ENCODE data around the gene AHI1.

AHI1 gene

DNA sequence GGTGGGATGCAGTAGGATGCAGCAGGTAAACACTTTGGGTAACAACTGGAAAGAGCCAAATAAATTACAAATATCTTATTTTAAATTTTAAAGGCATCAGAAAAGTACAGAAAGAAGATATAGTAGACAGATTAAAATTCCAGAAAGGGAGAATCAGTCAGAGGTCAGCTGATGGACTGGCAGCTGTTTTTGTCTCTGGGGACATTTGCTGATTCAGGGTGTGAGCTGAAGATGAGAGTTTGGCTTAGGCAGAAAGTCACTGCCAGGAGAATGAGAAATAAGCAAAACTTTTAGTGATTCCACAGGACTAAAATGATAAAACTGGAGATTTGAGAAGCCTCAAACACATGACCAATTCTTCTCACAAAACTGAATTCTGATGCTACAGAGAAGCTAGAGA, 39.5 kb downstream of the AHI1 start:
- no peak for DNase-seq

DNA sequence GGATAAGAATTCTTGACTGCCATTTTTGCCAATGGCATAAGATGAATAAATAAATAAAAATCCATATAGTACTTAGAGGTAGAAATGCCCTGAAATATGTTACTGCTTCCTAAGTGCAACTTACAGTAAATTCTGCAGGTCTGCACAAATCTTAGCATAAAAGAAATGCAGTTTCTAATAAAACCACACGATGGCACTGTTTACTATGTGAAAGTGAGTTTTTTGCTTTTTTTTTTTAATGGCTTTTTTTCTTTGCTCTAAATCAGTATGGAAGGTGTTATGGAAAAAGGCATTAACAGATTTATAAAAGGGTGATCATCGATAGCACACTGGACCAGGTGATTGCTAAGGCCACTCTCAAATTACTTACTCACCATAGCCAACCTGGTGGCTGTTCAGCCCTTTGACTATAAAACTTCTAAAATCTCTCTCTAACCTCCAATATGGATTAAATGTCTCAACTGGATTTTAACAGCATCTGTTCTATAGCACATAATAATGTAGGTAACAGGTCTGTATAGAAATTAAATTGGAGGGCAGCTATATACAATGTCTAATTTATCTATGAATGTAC, 45.8 kb downstream of the AHI1 start:
- DNase-seq: peak; percentile 31

DNA sequence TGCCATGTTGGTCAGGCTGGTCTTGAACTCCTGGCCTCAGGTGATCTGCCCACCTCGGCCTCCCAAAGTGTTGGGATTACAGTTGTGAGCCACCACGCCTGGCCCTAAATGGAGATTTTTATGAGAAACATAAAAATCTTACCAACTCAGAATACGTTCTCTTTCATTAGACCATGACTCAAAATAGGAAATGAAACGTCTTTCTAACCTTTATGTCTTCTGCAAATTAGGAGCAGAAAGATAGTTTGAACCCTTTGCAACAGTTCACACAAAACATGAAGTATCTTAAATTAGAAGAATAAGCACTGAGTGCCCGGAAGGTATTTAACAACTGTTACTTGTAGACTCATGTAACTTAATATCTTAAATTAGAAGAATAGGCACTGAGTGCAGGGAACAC, 48.3 kb downstream of the AHI1 start:
- no peak for DNase-seq

DNA sequence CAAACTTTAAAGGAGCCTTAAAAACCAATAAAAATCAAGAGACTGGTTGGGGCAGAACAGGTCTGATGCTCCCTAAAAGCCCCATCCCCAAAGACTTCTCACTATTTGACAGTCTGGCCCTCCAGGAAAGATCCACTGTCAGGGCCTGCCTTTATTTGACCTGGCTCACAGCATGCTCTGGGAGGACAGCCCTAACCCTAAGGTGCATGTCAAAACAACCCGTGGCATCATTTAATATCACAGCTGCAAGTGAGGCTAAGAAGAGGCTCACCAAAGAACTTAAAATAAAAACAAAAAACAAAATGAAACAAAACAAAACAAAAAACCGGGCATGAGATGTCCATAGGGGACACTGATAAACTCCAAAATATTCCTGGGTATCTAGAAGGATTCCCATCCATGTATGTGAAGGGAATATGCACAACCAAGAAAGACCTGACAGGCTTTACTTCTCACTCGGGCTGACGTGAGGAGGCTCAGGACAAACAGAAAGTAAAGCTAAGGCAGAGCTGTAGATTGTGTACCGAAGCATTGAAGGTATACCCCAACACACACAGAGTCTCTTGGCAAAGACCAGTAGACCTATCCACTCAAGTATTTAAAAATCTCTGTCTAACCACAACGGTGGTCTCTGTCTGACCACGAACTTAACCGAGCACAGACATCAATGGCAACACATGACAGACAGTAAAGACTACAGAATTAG, 57.3 kb downstream of the AHI1 start:
- DNase-seq: no peak

DNA sequence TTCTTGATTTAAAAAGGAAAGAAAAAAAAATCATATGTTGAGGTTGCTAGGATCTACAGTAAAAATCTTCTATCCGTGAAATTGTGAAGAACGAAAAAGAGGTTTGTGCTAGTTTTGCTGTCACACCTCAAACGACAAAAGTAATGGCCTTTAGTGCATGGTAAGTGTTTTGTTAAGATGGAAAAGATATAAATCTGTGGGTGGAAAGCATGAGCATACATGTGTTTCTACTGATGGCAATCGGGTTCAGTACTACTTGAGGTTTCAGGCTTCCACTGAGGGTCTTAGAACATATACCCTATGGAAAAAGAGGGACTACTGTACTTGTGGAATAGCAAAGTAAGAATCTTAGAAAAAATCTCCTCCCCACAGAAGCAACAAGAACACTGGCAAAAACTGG, 58.0 kb downstream of the AHI1 start:
- DNase-seq: no peak

DNA sequence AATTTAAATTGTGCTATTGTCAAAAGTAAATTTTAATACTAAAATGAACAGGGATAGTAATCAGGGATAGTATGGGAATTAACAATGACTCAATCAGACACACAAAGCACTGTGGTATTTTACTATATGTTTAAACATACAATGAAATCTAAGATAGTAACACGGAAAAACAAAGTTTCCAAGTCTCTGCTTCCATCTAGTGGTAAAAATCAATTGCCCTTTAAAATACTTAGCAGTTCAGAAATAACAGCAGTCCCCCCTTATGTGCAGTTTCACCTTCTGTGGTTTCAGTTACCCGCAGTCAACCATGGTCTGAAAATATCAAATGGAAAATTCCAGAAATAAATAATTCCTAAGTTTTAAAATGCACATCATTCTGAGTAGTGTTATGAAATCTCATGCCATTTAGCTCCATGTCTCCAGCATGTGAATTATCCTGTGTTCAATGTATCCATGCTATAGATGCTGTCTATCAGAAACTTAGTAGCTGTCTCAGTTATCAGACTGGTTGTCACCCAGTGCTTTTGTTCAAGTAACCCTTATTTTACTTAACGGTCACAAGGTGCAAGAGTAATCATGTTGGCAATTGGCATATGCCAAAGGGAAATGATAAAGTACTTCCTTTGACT, 58.5 kb downstream of the AHI1 start:
- DNase-seq: no peak

DNA sequence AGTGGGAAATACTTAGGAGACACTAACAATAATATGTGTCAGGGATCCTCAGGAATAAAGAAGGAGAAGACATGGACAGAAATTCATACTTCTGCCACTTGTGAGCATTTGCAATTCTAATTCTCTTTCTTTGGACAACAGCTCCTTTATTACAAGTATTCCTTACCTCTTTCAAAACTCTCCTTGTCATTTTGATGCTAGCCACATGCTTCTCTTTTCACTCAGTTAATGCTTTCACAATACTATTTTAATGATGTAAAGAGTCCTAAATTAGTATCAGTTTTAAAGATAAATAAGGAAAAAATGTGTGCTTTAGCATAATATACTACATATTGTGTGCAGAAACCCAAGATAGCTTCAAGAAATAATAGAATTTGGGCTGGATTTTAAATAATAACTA, 62.5 kb downstream of the AHI1 start:
- no peak for DNase-seq

DNA sequence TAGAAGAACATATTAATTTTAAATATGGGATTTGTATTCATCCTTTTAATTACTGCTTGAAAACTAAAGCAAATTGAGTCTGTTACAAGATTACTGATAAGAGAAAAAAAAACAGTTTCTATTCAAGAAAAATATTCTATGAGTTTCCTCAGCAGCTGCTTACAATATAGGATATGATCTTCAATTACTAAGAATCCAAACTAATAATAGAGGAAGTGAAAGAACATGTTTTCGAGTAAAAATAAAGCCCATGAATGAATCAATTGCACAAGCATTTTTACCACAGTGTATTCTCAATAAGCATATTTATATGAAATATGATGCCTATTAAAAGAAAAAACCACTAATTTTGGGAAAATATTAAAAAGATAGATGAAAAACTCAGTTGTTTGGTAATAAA, 63.4 kb downstream of the AHI1 start:
- no peak for DNase-seq

DNA sequence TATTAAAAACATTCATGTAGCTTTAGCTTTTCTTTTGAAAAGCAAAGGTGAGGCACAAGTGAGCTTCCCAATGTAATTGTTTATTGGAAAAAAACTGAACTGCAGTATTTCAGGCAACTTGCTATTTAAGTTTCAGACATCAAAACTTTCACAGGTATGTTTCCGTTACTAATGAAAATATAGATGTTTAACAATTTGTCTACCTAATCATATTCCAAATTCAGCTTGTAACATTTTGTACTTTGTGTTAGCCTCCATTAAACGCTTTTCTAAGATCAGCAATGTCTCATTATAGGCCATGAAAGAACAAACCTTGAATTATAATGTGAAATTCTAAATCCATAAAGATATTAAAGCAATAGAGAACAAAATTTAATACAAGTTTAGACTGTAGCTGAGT, 69.5 kb downstream of the AHI1 start:
- no peak for DNase-seq

DNA sequence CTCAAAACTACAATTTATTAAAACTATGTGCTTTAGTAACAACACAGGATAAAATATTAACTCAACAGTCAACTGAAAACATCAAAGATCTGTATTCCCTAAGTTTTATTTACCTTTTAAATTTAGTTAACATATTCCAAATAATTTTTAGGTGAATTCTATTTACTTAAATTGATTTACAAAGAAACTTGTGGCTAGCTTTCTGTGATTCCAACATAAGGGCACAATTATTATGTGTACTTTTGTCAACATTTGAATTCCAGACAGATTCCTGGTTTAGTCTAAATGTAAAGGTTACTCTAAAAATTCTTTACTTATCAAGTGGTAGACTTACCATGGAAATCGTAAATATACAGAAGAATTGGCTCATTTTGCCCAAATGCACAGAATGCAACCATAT, 70.7 kb downstream of the AHI1 start:
- no peak for DNase-seq

DNA sequence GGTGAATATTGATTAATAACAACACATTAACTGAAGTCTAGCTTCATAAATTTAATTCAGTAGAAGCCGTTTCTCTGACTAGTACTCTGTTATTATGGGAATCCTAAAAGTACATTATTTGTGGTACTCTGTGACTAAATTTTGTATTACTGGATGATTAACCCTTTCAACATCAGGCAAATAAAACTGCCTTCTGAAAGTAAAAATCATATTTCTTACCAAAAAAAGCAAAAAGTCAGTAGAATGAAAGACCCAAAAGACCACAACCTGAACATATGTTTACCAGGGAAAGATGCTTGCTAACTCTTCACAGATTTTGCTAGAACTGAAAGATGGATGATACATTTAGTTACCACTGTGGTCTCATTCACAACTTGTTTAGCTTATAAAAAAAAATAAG, 73.2 kb downstream of the AHI1 start:
- no peak for DNase-seq

DNA sequence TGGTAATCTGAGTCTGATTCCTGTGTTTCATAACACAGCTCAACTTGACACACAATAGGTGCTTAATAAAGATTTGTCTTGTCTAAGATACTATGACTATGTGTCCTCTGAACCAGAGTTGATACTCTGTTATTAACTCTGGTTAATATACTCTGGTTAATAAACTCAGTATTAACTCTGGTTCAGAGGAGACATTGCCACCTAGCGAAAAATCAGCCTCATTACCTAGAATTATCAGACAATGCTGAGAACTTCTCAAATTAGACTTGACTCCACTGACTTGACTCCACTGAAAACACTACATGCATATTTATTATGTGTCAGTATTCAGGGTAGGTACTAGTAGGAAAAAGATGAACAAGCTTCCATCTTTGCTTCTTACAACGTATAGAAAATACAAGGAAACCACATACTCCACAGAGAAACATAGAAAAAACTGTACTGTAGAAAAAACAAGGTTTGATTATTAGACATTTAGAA, 73.9 kb downstream of the AHI1 start:
- no peak for DNase-seq

DNA sequence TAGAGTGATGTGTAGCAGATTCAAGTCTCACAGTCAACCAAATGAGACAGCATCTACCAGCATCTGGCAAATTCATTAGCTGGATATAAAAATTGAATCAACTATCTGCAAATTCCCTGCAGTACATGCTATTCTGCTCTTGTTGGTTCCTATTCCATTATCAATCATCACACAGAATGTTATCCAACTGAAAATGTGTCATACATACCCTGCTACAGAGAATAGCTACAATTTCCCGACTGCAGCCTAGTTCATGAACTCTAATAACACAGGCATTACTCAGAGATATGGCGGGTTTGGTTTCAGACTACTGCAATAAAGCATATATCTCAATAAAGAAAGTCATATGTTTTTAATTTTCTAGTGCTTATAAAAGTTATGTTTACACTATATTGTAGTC, 78.4 kb downstream of the AHI1 start:
- DNase-seq: no peak

DNA sequence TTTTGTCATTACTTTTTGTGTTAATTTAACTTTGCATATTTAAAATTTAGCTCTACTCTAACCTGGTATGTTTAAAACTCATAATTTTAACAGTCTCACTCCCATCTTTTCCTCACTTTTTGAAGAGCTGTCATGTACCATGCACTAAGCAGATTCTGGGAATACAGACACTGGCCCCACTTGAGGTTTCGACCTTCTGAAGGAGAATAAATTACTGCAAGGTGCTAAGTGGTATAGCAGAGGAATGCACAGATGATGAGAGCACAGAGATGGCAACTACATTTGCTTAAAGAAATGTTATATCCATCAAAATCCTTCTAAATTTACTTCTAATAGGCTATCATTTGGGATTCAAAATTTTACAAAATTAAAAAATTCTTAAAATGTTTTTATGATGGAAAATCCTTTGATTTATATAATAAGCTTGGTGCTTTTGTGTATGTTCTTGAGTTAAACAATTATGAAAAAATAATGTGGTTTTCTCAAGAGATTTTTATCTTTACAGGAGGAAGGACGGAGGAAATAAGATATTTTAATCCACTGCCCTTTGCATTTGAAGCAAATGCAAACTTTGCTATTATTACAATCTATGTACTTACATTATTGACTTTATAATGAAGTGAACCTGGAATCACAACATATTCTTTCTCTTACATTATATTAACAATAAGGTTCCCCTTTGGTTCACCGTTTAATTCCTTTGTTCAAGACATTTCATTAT, 79.3 kb downstream of the AHI1 start:
- no peak for DNase-seq

DNA sequence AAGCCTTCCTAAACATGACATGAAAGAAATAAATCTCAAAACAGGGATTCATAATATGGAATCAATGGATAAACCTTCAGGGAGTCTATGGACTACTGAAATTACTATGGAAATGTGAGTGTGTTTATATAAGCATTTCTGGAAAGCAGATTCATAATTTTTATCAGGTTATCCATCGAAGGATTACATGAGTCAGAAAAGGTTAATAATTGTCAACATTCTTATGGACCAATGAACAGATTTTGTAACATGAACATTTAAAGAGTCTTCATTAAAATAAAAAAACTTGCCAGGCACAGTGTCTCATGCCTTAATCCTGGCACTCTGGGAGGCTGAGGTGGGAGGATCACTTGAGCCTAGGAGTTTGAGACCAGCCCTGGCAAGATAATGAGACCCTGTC, 84.8 kb downstream of the AHI1 start:
- no peak for DNase-seq

DNA sequence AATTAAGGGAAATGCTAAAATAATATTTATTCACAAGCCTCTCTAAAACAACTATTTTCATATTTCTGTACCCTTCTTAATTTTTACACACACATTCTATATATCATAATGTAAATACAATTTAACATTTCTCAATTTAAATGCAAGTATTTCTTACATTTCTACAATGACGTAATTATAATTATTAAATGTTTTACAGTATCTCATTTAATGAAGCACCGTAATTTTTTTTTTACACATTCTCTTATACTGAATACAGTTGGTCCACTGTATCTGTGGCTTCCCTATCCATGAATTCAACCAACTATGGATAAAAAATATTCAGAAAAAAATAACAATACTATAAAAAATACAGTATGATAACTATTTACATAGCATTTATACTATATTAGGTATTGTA, 85.7 kb downstream of the AHI1 start:
- no peak for DNase-seq

DNA sequence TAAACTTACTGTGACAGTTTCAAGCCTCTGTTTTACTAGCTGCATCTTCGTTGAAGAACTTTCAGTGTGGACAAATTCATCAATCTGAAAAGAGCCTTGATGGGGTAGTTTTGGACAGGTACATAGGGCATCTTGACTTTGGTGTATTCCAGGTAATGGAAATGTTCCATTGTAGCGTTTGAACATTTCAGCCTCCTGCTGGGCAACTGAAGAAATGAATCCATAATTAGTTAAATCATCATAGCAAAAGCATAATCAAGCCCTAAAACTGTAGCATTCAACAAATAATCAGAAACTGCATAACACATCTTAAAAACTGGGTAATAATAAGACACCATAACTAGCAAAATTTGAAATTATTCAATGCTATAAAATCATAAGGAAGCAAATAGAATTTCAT, 86.2 kb downstream of the AHI1 start:
- no peak for DNase-seq

DNA sequence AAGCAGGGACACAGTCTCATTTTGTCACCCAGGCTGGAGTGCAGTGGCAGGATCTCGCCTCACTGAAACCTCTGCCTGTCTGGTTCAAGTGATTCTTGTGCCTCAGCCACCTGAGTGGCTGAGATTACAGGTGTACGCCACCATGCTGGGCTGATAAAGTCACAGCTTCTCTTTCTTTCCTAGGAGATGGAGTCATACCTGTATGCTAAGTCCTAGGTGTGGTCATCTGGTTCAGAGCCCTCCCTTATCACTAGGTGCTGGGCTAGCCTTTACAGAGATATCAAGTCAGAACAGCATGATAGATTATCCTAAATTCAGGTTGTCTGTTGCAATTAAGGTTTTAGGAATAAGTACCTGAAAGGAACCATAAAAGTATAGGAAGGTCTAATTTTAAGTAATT, 86.7 kb downstream of the AHI1 start:
- DNase-seq: no peak

DNA sequence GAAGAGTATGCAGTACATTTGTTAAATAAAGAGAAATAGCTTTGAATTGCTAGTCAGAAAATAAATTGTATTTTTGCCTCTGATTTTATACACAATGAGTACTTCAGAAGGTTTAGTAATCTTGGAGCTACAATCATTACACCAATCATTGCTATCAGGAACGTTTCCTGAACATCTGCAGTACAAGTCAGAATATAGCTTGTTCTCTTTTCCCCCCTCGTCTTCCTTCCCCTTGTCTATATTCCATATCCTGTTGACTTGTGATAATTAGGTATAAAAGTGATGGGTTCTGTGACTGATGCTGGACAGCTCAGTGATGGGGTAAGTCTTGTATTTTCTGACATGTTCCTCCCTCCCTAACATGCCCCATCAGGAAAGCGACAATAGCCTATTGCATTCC, 94.0 kb downstream of the AHI1 start:
- DNase-seq: no peak

DNA sequence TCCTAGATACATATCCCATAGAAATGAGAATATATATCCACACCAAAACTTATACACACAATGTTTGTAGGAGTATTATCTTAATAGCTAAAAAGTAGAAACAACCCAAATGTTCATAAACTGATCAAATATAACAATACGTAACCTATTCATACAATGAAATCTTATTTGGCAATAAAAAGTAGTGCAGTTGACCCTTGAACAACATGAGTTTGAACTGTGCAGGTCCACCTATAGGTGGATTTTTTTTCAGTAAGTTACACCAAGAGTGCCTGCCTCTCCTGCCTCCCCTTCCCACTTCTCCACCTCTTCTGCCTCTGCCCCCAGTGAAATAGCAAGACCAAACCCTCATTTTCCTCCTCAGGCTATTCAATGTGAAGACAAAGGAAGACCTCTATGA, 95.2 kb downstream of the AHI1 start:
- no peak for DNase-seq

DNA sequence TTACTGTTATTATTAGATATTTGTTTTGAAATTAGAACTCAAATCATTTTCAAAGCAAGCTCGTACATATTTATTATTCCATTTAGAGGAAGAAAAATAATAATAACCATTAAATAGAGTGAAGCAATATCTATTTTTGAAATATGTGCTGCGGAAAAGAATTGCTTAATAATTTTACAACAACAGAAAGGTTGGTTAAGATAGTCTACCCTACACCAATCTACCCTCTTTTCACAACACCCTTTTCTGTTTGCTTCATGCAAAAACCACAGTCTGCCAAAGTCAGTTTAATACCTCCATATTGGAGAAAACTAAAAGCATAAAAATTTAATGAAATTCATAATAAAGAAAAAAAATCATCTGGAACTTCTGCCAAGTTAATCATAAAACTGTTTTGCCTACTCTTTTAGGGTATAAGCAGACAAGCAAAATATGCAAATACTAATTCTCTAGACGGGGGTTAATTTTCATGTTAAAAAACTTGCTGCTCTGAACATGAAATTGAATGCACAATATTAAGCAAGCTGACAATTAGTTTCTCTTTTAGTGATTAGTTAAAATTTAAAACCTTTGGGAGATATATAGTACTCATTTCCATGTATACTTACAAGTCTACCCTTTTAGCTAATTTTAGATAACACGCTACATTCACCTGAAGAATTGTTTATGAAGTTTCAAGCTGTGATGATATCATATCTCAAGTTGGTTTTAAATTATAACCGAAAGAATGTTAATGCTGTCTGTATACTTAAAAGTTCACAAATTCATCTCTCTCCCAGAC, 100.2 kb downstream of the AHI1 start:
- no peak for DNase-seq

DNA sequence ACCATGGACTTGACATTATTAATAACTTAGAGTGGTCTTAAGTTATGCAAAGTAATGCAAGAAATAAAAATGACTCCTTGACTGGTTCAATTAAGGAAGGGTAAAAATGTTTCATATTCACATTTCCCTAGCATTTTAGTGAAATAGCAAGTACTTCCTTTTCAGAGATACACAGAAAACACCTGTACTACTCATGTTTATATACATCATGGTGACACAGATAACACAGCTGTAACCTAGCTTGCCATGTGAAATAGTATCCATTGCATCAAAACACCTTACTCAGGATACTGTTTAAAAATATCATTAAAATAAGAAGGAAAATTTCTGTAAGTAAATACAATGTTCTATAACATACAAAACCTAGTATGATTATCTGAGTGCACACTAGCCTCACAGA, 102.4 kb downstream of the AHI1 start:
- no peak for DNase-seq

DNA sequence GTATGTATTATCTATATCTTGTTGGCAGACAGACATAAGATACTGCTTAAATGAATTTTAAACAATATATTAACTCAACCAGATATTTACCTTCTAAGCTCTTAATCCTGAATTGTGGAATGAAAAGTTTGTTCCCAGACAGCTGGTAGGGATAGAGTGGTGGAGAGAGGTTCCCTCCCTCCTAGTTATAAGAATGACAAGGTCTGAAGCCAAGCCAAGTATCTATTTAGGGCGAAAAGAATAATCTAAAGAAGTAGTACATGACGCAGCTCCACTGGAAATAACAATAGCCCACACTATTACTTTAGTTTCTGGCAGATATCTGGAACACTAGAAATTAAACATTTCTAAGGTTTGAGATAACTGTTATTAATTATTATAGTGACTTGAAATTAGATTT, 104.3 kb downstream of the AHI1 start:
- no peak for DNase-seq

Data from right kidney (tissue), 1 donor.